ENCODE measurements around the gene SLC18B1. TPM values are rescaled to one million over a fixed set of nuclear protein-coding genes. Genes with fewer than 3 reads are reported as not detected.

Gene SLC18B1
- total and polyA plus RNA-seq, 2 of the 13 experiments (the other 11 are each of a cell fraction or from before 2014, with no cell fraction given): 11.4 to 13.8 TPM

DNA sequence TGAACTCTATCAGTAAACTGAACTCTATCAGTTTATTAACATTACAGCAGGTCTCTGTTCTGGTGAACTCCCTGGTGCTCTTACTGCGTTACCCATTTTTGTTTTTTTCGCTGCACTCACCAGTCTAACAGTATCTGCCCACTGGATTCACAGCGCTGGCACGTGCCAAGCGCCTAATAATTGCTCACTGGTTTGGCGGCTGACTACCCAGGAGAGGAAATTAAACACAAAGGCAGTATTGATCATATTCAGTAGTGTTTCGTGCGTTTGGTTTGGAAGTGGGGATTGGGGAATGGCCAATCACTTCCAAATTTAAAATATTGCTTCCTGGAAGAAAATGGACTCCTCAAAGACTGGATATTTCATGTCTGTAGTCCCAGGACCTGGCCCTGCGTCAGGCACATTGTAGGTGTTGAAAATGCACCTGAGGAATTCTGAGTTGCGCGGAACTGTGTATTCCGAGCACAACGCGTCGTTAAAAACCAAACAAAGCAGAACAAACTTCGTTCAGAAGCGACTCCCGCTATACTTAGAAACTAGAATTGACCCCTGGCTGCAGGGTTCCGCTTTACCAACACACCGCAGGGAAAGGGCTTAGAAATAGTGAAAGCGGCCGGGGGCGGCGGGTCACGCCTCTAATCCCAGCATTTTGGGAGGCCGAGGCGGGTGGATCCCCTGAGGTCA lies 14.9 kb upstream of the SLC18B1 start (continued):
- TF ChIP-seq, protein P1, sequence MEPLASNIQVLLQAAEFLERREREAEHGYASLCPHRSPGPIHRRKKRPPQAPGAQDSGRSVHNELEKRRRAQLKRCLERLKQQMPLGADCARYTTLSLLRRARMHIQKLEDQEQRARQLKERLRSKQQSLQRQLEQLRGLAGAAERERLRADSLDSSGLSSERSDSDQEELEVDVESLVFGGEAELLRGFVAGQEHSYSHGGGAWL (CRISPR knock-in tag; IDR thresholded peaks at IDR 0.05): no peak
- TF ChIP-seq, protein P2, sequence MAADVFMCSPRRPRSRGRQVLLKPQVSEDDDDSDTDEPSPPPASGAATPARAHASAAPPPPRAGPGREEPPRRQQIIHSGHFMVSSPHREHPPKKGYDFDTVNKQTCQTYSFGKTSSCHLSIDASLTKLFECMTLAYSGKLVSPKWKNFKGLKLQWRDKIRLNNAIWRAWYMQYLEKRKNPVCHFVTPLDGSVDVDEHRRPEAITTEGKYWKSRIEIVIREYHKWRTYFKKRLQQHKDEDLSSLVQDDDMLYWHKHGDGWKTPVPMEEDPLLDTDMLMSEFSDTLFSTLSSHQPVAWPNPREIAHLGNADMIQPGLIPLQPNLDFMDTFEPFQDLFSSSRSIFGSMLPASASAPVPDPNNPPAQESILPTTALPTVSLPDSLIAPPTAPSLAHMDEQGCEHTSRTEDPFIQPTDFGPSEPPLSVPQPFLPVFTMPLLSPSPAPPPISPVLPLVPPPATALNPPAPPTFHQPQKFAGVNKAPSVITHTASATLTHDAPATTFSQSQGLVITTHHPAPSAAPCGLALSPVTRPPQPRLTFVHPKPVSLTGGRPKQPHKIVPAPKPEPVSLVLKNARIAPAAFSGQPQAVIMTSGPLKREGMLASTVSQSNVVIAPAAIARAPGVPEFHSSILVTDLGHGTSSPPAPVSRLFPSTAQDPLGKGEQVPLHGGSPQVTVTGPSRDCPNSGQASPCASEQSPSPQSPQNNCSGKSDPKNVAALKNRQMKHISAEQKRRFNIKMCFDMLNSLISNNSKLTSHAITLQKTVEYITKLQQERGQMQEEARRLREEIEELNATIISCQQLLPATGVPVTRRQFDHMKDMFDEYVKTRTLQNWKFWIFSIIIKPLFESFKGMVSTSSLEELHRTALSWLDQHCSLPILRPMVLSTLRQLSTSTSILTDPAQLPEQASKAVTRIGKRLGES (CRISPR knock-in tag; IDR thresholded peaks at IDR 0.05; ENCODE audit: borderline replicate concordance): no peak
- no peak; the same call in 1 of the 2 replicates for TF ChIP-seq SNAI1 (CRISPR knock-in tag; IDR thresholded peaks at IDR 0.05; ENCODE audit: borderline replicate concordance)
- TF ChIP-seq NBN (conservative IDR thresholded peaks at IDR 0.05): no peak
- no peak; the same call in 1 of the 2 replicates for TF ChIP-seq TMF1 (CRISPR knock-in tag; IDR thresholded peaks at IDR 0.05; ENCODE audit: low read depth)
- peak; percentile 78; the same call in 1 of the 2 replicates for TF ChIP-seq XBP1 (CRISPR knock-in tag; IDR thresholded peaks at IDR 0.05)
- TF ChIP-seq, protein P3, sequence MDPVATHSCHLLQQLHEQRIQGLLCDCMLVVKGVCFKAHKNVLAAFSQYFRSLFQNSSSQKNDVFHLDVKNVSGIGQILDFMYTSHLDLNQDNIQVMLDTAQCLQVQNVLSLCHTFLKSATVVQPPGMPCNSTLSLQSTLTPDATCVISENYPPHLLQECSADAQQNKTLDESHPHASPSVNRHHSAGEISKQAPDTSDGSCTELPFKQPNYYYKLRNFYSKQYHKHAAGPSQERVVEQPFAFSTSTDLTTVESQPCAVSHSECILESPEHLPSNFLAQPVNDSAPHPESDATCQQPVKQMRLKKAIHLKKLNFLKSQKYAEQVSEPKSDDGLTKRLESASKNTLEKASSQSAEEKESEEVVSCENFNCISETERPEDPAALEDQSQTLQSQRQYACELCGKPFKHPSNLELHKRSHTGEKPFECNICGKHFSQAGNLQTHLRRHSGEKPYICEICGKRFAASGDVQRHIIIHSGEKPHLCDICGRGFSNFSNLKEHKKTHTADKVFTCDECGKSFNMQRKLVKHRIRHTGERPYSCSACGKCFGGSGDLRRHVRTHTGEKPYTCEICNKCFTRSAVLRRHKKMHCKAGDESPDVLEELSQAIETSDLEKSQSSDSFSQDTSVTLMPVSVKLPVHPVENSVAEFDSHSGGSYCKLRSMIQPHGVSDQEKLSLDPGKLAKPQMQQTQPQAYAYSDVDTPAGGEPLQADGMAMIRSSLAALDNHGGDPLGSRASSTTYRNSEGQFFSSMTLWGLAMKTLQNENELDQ (CRISPR knock-in tag; IDR thresholded peaks at IDR 0.05; ENCODE audit: borderline replicate concordance): no peak
- TF ChIP-seq, protein P4, sequence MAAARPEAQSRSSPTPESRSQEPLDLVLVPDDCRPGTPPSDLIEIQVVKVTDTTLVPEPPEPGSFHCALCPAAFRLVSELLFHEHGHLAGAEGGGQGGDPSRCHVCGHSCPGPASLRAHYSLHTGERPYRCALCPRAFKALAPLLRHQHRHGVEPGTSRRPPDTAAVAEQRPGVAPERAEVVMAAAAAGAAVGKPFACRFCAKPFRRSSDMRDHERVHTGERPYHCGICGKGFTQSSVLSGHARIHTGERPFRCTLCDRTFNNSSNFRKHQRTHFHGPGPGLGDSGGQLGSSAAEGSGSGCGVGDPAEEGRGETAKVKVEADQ (CRISPR knock-in tag; IDR thresholded peaks at IDR 0.05; ENCODE audit: borderline replicate concordance): 0 out of 2 replicates have a peak, but pooled peaks have one; percentile 17
- TF ChIP-seq MYC (CRISPR knock-in tag; IDR thresholded peaks at IDR 0.05; ENCODE audit: borderline replicate concordance): peak; percentile 60
- no peak for TF ChIP-seq ZMYM2 (CRISPR knock-in tag; IDR thresholded peaks at IDR 0.05)
- no peak for TF ChIP-seq ZFP41 (CRISPR knock-in tag; IDR thresholded peaks at IDR 0.05; ENCODE audit: borderline replicate concordance)
- no peak for TF ChIP-seq SMARCC2 (IDR thresholded peaks at IDR 0.05)
- TF ChIP-seq ZNF484 (CRISPR knock-in tag; IDR thresholded peaks at IDR 0.05; ENCODE audit: borderline replicate concordance, low read depth): no peak
- TF ChIP-seq ASH2L (IDR thresholded peaks at IDR 0.05; ENCODE audit: insufficient read length, low read depth, low read length): peak; percentile 29
- TF ChIP-seq, protein P5, sequence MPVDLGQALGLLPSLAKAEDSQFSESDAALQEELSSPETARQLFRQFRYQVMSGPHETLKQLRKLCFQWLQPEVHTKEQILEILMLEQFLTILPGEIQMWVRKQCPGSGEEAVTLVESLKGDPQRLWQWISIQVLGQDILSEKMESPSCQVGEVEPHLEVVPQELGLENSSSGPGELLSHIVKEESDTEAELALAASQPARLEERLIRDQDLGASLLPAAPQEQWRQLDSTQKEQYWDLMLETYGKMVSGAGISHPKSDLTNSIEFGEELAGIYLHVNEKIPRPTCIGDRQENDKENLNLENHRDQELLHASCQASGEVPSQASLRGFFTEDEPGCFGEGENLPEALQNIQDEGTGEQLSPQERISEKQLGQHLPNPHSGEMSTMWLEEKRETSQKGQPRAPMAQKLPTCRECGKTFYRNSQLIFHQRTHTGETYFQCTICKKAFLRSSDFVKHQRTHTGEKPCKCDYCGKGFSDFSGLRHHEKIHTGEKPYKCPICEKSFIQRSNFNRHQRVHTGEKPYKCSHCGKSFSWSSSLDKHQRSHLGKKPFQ (CRISPR knock-in tag; IDR thresholded peaks at IDR 0.05; ENCODE audit: insufficient replicate concordance): no peak
- TF ChIP-seq ZFP36L1 (CRISPR knock-in tag; IDR thresholded peaks at IDR 0.05): no peak
- no peak for TF ChIP-seq DNMT1 (CRISPR knock-in tag; IDR thresholded peaks at IDR 0.05)
- TF ChIP-seq BRD4 (CRISPR knock-in tag; IDR thresholded peaks at IDR 0.05): no peak
- 0 out of 2 replicates have a peak, but pooled peaks have one; percentile 54 for TF ChIP-seq PRMT3 (CRISPR knock-in tag; IDR thresholded peaks at IDR 0.05; ENCODE audit: borderline replicate concordance, low read depth)
- TF ChIP-seq ZNF546 (CRISPR knock-in tag; conservative IDR thresholded peaks at IDR 0.05): no peak

Data from HepG2 (cell line).